ENCODE measurements around the gene ARHGEF11. TPM values are rescaled to one million over a fixed set of nuclear protein-coding genes. Genes with fewer than 3 reads are reported as not detected.

The ARHGEF11 gene
- polyA plus RNA-seq, 3 donors, result 34.5 to 41.5 (median 38.3) TPM

- DNase-seq, result no peak
Observed at GRCh38 chr1:157005965-157006364, 39.6 kb downstream of the ARHGEF11 start.

- no peak for DNase-seq
Observed at GRCh38 chr1:157004806-157005205, 40.7 kb downstream of the ARHGEF11 start.

- DNase-seq, result no peak
Observed at GRCh38 chr1:157004327-157004726, 41.2 kb downstream of the ARHGEF11 start.

GRCh38 chr1:157001304-157001703 is 44.2 kb downstream of the ARHGEF11 start:
- no peak for DNase-seq

GRCh38 chr1:157000686-157001085 is 44.9 kb downstream of the ARHGEF11 start:
- DNase-seq, result no peak

GRCh38 chr1:156999596-157000320 is 45.8 kb downstream of the ARHGEF11 start:
- no peak for DNase-seq

- no peak for DNase-seq
Observed at GRCh38 chr1:156998840-156999500, 46.6 kb downstream of the ARHGEF11 start.

GRCh38 chr1:156998301-156998700 is 47.2 kb downstream of the ARHGEF11 start:
- no peak for DNase-seq

GRCh38 chr1:156995412-156995811 is 50.1 kb downstream of the ARHGEF11 start:
- no peak for DNase-seq

GRCh38 chr1:156994277-156994676 is 51.3 kb downstream of the ARHGEF11 start:
- no peak for DNase-seq

GRCh38 chr1:156993426-156994147 is 52.0 kb downstream of the ARHGEF11 start:
- no peak for DNase-seq

GRCh38 chr1:156992215-156992614 is 53.3 kb downstream of the ARHGEF11 start:
- no peak for DNase-seq

GRCh38 chr1:156987715-156988114 is 57.8 kb downstream of the ARHGEF11 start:
- no peak for DNase-seq

- no peak for DNase-seq
Observed at GRCh38 chr1:156980551-156980950, 65.0 kb downstream of the ARHGEF11 start.

GRCh38 chr1:156975084-156975483 is 70.5 kb downstream of the ARHGEF11 start:
- no peak for DNase-seq

GRCh38 chr1:156973417-156973816 is 72.1 kb downstream of the ARHGEF11 start:
- DNase-seq, result no peak

GRCh38 chr1:156970017-156970416 is 75.5 kb downstream of the ARHGEF11 start:
- DNase-seq, result no peak

GRCh38 chr1:156969496-156969895 is 76.0 kb downstream of the ARHGEF11 start:
- no peak for DNase-seq

GRCh38 chr1:156964441-156964840 is 81.1 kb downstream of the ARHGEF11 start:
- DNase-seq, result no peak

- no peak for DNase-seq
Observed at GRCh38 chr1:156963621-156964020, 81.9 kb downstream of the ARHGEF11 start.

- no peak for DNase-seq
Observed at GRCh38 chr1:156961709-156962108, 83.8 kb downstream of the ARHGEF11 start.

GRCh38 chr1:156959925-156960324 is 85.6 kb downstream of the ARHGEF11 start:
- no peak for DNase-seq

- peak; percentile 16 for DNase-seq
Observed at GRCh38 chr1:156959414-156959813, 86.1 kb downstream of the ARHGEF11 start.

Measured in renal pelvis (tissue), 4 donors.